Stimulated activated CD4-positive, alpha-beta T cell treated with anti-CD3 and anti-CD28 coated beads, Interleukin-15, amount 100 ng/mL, for 48 hours (primary cell): ENCODE results near the gene CD1E.
"Not testable (repeated sequence)": the region's sequence is repeated elsewhere in the genome, so short reads cannot be mapped to it uniquely, and the experiment has no call there.

Experiments
- DNase-seq, 2 donors: peaks; one replicate each; pipeline ENCODE4 v3.0.0-alpha.2; 2020; ENCODE audit warnings: low read depth in 2 of 2

The CD1E gene

DNA sequence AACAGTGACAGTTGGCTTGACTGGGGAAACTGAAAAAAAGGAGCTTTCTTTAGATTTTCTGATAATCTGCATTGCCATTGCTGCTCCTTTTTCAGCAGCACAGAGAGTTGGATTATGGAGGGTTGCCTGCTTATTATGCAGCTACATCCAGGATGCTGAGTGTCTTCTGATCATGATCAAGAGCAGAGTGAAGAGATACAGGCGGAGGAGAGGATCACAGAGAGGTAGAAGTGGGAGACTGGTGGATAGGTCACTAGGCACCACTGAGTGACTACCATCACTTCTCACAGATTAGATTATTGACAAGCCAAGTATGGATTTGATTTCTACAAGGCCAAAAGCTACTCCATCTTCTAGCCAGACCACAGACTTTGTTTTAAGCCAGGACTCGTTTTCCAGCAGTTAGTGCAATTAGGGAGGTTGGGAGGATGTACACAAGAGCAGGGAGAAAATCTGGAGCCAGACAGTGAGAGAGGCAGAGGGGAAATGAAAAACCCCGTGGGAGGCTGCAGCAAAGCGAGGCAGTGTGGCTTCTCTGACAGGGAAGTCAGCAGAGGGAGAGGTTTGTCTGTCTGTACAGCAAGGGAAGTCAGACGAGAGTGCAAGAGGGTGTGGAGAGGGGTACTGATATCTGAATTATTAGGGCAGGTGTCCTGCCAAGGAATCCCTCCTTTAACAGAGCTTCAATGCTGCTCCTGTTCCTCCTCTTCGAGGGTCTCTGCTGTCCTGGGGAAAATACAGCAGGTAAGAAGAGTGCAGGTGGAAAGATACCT, at the start of gene CD1E:
TSS of gene CD1E (plus strand) at position 592 of the 773 bp plus-strand sequence. CDS start at position 687, 95 bp downstream.
- no peak for DNase-seq

DNA sequence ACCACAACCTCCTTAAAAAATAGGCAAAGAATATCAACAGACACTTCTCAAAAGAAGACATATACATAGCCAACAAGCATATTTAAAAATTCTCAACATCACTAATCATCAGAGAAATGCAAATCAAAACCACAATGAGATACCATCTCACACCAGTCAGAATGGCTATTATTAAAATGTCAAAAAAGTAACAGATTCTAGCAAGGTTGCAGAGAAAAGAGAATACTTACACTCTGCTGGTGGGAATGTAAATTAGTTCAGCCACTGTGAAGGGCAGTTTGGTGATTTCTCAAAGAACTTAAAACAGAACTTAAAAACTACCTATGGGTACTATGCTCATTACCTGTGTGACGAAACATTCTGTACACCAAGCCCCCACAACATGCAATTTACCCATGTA, 43.1 kb upstream of the CD1E start:
- DNase-seq = no peak

GRCh38 chr1:158311066-158311465, 42.6 kb upstream of the CD1E start:
- DNase-seq = no peak

DNA sequence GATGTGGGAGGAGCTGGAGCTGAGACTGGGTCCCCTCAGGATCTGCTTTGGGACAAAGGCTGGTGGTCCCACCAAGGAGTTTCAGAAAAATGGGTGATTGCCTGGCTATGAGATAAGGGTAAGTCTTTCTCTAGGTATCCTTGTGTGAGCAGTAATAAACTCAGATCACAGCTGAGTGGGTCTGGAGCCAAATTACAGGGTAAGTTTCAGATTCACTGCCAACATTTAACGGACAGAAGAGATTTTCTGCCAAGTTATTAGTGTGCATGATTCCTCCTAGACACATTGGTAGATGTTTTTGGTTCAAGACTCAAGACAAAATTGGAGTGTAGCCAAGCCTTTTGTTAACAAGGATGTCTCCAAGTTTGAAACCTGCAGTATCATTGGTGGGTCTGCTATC, 29.8 kb upstream of the CD1E start:
- DNase-seq = no peak

GRCh38 chr1:158324395-158324794, 29.3 kb upstream of the CD1E start:
- no peak for DNase-seq

DNA sequence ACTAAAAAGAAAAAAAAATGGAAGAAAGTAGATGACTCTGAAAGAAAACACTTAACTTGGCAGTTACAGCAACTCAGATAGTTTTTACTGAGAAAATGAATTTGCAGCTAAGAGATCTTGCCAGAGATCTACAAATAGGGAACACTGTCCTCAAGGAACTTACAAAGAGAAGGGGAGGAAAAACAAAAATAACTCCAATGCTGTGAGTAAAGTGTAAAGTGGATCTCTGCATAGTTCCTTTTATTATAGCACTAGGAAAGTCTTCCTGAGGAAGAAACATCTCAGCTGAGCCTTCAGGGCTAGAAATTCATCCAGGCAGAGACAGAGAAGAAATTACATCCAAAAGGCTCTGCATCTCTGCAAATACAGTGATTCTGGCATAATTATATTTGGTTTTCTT, 26.2 kb upstream of the CD1E start:
- DNase-seq = no peak

DNA sequence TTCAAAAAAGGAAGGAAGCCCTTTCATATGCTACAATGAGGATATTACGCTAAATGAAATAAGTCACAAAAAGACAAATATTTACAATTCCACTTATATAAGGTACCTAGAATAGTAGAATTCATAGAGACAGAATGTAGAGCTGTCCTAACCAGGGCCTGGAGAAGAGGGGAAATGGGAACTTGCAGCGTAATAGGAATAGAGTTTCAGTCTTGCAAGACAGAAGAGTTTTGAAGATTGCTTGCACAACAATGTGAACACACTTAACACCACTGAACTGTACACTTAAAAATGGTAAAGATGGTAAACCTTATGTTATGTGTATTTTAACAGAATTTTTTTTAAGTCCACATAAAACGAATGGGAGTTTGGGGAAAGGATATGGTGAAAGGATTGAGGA, 25.3 kb upstream of the CD1E start:
- no peak for DNase-seq

- no peak for DNase-seq
Observed at GRCh38 chr1:158329300-158329699, 24.4 kb upstream of the CD1E start.

GRCh38 chr1:158329733-158330132, 24.0 kb upstream of the CD1E start:
- no peak for DNase-seq

DNA sequence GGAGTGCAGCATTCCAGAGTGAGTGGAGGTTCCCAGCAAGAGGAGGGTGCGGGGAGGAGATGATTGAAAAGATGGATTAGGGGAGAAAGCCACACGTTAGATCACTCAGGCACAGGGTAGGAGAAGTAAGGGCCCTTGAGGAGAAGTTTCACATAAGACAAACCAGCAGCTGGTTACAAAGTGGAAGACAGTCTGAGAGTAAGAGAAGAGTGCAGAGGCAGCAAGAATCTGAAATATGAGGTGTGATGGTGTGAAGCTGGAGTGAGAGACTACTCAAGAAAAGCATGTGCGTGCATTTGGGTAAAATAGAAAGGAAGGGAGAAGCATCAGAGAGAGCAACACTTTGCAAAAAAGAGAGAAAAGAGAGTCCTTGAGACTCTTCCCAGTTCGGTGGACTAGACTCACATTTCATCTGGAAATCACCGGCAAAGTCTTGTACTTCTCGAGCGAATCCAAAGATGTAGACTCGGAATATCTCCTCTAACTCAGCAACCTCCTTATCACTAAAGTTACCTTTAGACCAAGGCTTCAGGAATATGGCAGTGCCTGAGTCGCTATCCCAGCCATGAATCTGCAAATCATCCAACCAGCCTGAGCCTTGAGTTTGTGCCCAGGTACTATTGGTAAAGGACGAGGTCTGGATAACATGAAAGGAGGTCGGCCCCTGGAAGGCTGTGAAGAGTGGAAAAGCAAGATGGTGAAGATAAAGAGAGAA, 23.1 kb upstream of the CD1E start:
- DNase-seq = no peak

GRCh38 chr1:158331106-158331425, 22.6 kb upstream of the CD1E start:
- DNase-seq = no peak

DNA sequence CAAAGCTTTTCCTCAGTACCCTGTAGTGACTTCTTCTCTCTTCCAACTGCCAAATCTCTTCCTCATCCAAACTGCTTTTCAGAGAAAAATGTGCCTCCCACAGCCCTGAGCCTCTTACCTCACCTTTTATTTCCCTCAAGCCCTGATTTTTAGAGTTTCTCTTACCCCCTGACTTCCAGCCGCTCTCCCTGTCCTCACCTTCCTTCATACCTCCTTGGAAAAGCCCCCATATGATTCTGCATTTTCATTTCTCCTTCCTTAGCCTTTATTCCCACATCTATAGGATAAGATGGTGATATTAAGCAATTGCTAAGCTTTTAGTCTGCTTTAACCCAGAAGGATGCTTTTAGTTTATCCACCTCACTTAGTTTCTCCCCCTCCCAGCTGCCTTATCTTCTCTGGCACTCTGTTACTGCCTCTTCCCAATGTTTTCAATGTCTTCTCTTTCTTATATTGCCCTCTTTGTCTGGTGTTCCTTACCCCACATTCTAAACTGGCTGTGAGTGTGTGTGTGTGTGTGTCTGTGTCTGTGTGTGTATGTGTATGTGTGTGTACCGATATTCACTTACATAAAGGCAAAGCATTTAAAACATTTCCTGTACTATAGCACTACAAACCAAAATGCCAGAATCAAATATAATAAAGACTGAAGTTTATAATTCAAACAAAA, 22.1 kb upstream of the CD1E start, which contains the start of gene CD1B:
TSS of gene CD1B (minus strand) at position 51 of the 670 bp plus-strand sequence. CDS start 108 bp downstream, outside the sequence.
- DNase-seq = no peak

GRCh38 chr1:158333405-158334155, 20.1 kb upstream of the CD1E start:
- DNase-seq = no peak

GRCh38 chr1:158334526-158335212, 19.0 kb upstream of the CD1E start:
- no peak for DNase-seq

DNA sequence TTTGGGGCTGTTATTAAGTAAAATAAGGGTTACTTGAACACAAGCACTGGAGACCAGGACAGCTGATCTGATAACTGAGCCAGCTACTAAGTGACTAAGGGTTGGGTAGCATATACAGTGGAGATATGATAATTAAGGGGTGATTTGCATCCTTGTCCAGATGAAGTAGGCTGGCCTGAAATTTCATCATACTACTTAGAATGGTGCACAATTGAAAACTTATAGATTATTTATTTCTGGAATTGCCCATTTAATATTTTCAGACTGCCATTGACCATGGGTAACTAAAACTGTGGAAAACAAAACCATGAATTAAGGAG, 18.5 kb upstream of the CD1E start:
- no peak for DNase-seq

GRCh38 chr1:158336413-158336812, 17.3 kb upstream of the CD1E start:
- DNase-seq = not testable (repeated sequence)

- not testable (repeated sequence) for DNase-seq
Observed at GRCh38 chr1:158348946-158349345, 4.7 kb upstream of the CD1E start.

GRCh38 chr1:158354255-158354654, 561 bp downstream of the CD1E start:
- no peak for DNase-seq

GRCh38 chr1:158355773-158356285, 2.1 kb downstream of the CD1E start:
- DNase-seq = no peak

GRCh38 chr1:158356616-158357015, 2.9 kb downstream of the CD1E start:
- DNase-seq = no peak

GRCh38 chr1:158357441-158357840, 3.7 kb downstream of the CD1E start:
- no peak for DNase-seq
